ENCODE results near the gene MT1F. TPM values are rescaled to one million over a fixed set of nuclear protein-coding genes. Genes with fewer than 3 reads are reported as not detected.

MT1F gene
- polyA plus RNA-seq, 1 donor (not counting 4 experiments of a cell fraction or from before 2014, with no cell fraction given): 2.3 TPM

DNA sequence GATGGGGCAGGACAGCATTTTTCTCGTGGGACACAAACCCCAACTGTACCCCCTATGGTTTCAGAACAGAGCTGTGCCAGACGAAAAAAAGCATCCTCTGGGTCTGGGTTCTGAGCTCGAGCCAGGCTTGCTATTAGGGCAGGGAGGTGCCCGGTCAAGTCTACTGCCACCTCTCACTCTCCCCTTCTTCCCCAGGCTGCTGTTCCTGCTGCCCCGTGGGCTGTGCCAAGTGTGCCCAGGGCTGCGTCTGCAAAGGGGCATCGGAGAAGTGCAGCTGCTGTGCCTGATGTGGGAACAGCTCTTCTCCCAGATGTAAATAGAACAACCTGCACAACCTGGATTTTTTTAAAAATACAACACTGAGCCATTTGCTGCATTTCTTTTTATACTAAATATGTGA, 31.1 kb upstream of the MT1F start:
- peak overlapping the region; percentile 54 for H3K27ac ChIP-seq (ENCODE audit: control insufficient read depth, insufficient read depth, low read length)
- peak overlapping the region; percentile 45 to 78 (median 67) for H3K4me3 ChIP-seq (ENCODE audit: control insufficient read depth in 2 of 3, extremely low read depth in 1 of 3, insufficient read depth in 2 of 3, low read depth in 1 of 3, low read length in 3 of 3)

DNA sequence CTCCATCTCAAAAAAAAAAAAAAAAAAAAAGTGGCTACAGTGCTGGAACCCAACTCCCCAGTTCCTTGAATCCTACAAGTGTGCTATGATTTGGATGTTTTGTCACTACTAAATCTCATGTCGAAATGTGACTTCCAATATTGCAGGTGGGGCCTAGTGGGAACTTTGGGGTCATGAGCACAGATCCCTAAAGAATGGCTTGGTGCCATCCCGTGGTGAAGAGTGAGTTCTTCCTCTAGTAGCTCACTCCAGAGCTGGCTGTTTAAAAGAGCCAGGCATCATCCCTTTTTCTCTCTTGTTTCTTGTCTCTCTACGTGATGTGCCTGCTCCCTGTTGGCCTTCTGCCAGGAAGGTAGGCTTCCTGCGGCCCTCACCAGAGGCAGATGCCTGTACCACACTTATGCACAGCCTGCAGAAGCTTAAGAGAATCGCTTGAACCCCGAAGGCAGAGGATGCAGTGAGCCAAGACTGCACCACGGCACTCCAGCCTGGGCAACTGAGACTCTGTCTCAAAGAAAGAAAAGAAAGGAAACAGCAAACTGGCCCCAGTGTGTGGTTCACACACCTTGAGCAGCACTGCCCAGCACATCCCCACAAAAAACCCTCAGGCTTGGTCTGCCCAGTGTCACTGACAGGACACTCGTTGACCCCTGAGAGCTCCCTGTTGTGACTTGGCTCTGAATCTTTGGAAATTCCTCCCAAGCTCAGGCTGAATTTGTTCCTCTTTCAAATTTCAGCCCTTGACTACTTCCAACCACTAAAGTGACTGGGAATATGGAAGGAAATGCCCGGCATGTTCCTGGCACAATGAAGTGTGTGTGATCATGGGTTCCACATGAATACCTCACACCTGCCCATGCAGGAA, 29.0 kb upstream of the MT1F start:
- H3K79me2 ChIP-seq (ENCODE audit: control insufficient read depth, insufficient read depth, low read length): peaks cover 9% of the 10 kb centered on the region
- no peaks in the 10 kb centered on the region for H3K9me3 ChIP-seq (ENCODE audit: control insufficient read depth, low read depth, low read length)
- TF ChIP-seq, protein P1, sequence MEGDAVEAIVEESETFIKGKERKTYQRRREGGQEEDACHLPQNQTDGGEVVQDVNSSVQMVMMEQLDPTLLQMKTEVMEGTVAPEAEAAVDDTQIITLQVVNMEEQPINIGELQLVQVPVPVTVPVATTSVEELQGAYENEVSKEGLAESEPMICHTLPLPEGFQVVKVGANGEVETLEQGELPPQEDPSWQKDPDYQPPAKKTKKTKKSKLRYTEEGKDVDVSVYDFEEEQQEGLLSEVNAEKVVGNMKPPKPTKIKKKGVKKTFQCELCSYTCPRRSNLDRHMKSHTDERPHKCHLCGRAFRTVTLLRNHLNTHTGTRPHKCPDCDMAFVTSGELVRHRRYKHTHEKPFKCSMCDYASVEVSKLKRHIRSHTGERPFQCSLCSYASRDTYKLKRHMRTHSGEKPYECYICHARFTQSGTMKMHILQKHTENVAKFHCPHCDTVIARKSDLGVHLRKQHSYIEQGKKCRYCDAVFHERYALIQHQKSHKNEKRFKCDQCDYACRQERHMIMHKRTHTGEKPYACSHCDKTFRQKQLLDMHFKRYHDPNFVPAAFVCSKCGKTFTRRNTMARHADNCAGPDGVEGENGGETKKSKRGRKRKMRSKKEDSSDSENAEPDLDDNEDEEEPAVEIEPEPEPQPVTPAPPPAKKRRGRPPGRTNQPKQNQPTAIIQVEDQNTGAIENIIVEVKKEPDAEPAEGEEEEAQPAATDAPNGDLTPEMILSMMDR (optimal IDR thresholded peaks at IDR 0.05 in 1 of 3, IDR thresholded peaks at IDR 0.05 in 1 of 3, conservative IDR thresholded peaks at IDR 0.05 in 1 of 3; ENCODE audit: extremely low read depth in 1 of 3, insufficient read depth in 2 of 3, low read length in 3 of 3): no peak
- TF ChIP-seq EZH2 (IDR thresholded peaks at IDR 0.05; ENCODE audit: low read length): no peak
- no peaks in the 10 kb centered on the region for H3K9me1 ChIP-seq (ENCODE audit: control insufficient read depth, extremely low read depth, insufficient read depth, low read length)
- no peak overlapping the region for H3K27ac ChIP-seq (ENCODE audit: control insufficient read depth, insufficient read depth, low read length)
- H3K4me1 ChIP-seq (ENCODE audit: control insufficient read depth, extremely low read depth, insufficient read depth, low read length): peaks cover 14% of the 10 kb centered on the region
- H3K36me3 ChIP-seq (ENCODE audit: control insufficient read depth in 2 of 2, extremely low read depth in 1 of 2, insufficient read depth in 2 of 2, low read length in 2 of 2): no peaks in the 10 kb centered on the region
- DNase-seq (ENCODE audit: low read depth, low spot score): no peak
- H3K27me3 ChIP-seq (ENCODE audit: control insufficient read depth, extremely low read depth, insufficient read depth, low read length): peaks cover 19% of the 10 kb centered on the region
- H3K4me2 ChIP-seq (ENCODE audit: control insufficient read depth, extremely low read depth, insufficient read depth, low read depth, low read length): no peak overlapping the region
- no peak for FAIRE-seq
- H2AFZ ChIP-seq (ENCODE audit: control insufficient read depth, low read length): no peak overlapping the region
- H3K4me3 ChIP-seq (ENCODE audit: control insufficient read depth in 2 of 3, extremely low read depth in 1 of 3, insufficient read depth in 2 of 3, low read depth in 1 of 3, low read length in 3 of 3): no peak overlapping the region
- dilution Hi-C loops (cut with MboI; ENCODE audit: extremely low pct_ligation_motif_present, low sequenced_read_pairs): no loop called here
- H4K20me1 ChIP-seq (ENCODE audit: control insufficient read depth, extremely low read depth, insufficient read depth, low read length): peaks cover 3% of the 10 kb centered on the region
- H3K9ac ChIP-seq (ENCODE audit: control insufficient read depth, extremely low read depth, insufficient read depth, low read length): no peak overlapping the region

More for the DNA sequence above, 31.1 kb upstream of the MT1F start:
- Histone ChIP-seq H3K9me1 (ENCODE audit: control insufficient read depth, extremely low read depth, insufficient read depth, low read length) (no peaks in the 10 kb centered on the region), H3K27me3 (ENCODE audit: control insufficient read depth, extremely low read depth, insufficient read depth, low read length) (no peaks in the 10 kb centered on the region), H2AFZ (ENCODE audit: control insufficient read depth, low read length) (no peak overlapping the region), H3K9ac (ENCODE audit: control insufficient read depth, extremely low read depth, insufficient read depth, low read length) (peak overlapping the region; percentile 69), H4K20me1 (ENCODE audit: control insufficient read depth, extremely low read depth, insufficient read depth, low read length) (peaks cover 3% of the 10 kb centered on the region), H3K4me2 (ENCODE audit: control insufficient read depth, extremely low read depth, insufficient read depth, low read depth, low read length) (peak overlapping the region; percentile 91), H3K4me1 (ENCODE audit: control insufficient read depth, extremely low read depth, insufficient read depth, low read length) (peaks cover 10% of the 10 kb centered on the region), H3K79me2 (ENCODE audit: control insufficient read depth, insufficient read depth, low read length) (peaks cover 9% of the 10 kb centered on the region), H3K36me3 (ENCODE audit: control insufficient read depth in 2 of 2, extremely low read depth in 1 of 2, insufficient read depth in 2 of 2, low read length in 2 of 2) (no peaks in the 10 kb centered on the region), H3K9me3 (ENCODE audit: control insufficient read depth, low read depth, low read length) (no peaks in the 10 kb centered on the region)
- FAIRE-seq (no peak), DNase-seq (ENCODE audit: low read depth, low spot score) (no peak)
- no peak for TF ChIP-seq EZH2 (IDR thresholded peaks at IDR 0.05; ENCODE audit: low read length)
- TF ChIP-seq, protein P1 (optimal IDR thresholded peaks at IDR 0.05 in 1 of 3, IDR thresholded peaks at IDR 0.05 in 1 of 3, conservative IDR thresholded peaks at IDR 0.05 in 1 of 3; ENCODE audit: extremely low read depth in 1 of 3, insufficient read depth in 2 of 3, low read length in 3 of 3): no peak
- dilution Hi-C loops (cut with MboI; ENCODE audit: extremely low pct_ligation_motif_present, low sequenced_read_pairs): no loop called here
